ENCODE measurements around the gene ADPRS. TPM values are rescaled to one million over a fixed set of nuclear protein-coding genes. Genes with fewer than 3 reads are reported as not detected.

Gene ADPRS
- total RNA-seq, 1 experiment from 2014 or later = 27.8 TPM

- H4K5ac ChIP-seq (ENCODE audit: insufficient read length, low read depth, low read length) = no peak overlapping the region
- Mint-ChIP-seq H3K27ac (no peak overlapping the region; a peak in 1 of 7 replicates), H3K9me3 (no peaks in the 10 kb centered on the region; a peak in 1 of 5 replicates), H3K4me1 (peaks cover 12 to 19% of the 10 kb centered on the region in 2 experiments), H3K4me3 (no peak overlapping the region), H3K27me3 (ENCODE audit: low read depth) (peaks cover 26% of the 10 kb centered on the region), H3K36me3 (ENCODE audit: insufficient read depth in 1 of 3, low read depth in 3 of 3) (no peaks in the 10 kb centered on the region)
- H3K4me1 ChIP-seq (ENCODE audit: insufficient read depth, low read length) = peaks cover 2% of the 10 kb centered on the region; the same call in 1 of the 2 replicates
- H2BK120ac ChIP-seq (ENCODE audit: low read depth, low read length, poor library complexity, severe bottlenecking) = no peak overlapping the region
- no peaks in the 10 kb centered on the region for H3K79me2 ChIP-seq (ENCODE audit: insufficient read depth, low read length)
- no peak overlapping the region for H2AFZ ChIP-seq (ENCODE audit: low read length)
- WGBS (ENCODE audit: extremely low coverage, insufficient read length, low lambda C conversion rate) = no CpG with 5 or more reads among the region's 3 CpGs
- H3T11ph ChIP-seq (ENCODE audit: low read length) = no peak overlapping the region
- no peak overlapping the region for H4K91ac ChIP-seq (ENCODE audit: insufficient read length, low read depth, low read length)
- H4K8ac ChIP-seq (replicated peaks; ENCODE audit: insufficient read length, low read depth, low read length) = no peak overlapping the region
- DNase-seq = no peak
- H3K27ac ChIP-seq (ENCODE audit: insufficient read length, low read depth, low read length) = no peak overlapping the region
- H3K4me2 ChIP-seq (ENCODE audit: insufficient read depth, insufficient read length, low read length) = no peak overlapping the region
- H3K9me3 ChIP-seq (ENCODE audit: control insufficient read depth, low read depth, low read length) = no peaks in the 10 kb centered on the region
- no peak overlapping the region for H3K18ac ChIP-seq (ENCODE audit: insufficient read length, low read depth, low read length)
- H3K9ac ChIP-seq (ENCODE audit: extremely low read depth, insufficient read length, low read length) = no peak overlapping the region
- no peaks in the 10 kb centered on the region for H4K20me1 ChIP-seq (ENCODE audit: control insufficient read depth, insufficient read depth, insufficient read length)
- H2AK5ac ChIP-seq (ENCODE audit: insufficient read length, low read length) = no peak overlapping the region
- no peak overlapping the region for H2BK15ac ChIP-seq (ENCODE audit: low read depth, low read length)
- H2BK5ac ChIP-seq (ENCODE audit: insufficient read length, low read length) = no peak overlapping the region
- no peaks in the 10 kb centered on the region for H3K79me1 ChIP-seq (ENCODE audit: insufficient read depth, low read depth, low read length, poor library complexity, severe bottlenecking)
- H3K23me2 ChIP-seq (ENCODE audit: insufficient read length, low read depth, low read length, poor library complexity, severe bottlenecking) = peaks cover 2% of the 10 kb centered on the region
- H2BK12ac ChIP-seq (ENCODE audit: insufficient read length, low read depth, low read length) = no peak overlapping the region
- H3K56ac ChIP-seq (ENCODE audit: insufficient read length, low read depth, low read length) = no peak overlapping the region
- no peak overlapping the region for H2BK20ac ChIP-seq (ENCODE audit: low read depth, low read length, poor library complexity, severe bottlenecking)
- peaks cover 12% of the 10 kb centered on the region; the same call in 1 of the 2 replicates for H3K27me3 ChIP-seq (ENCODE audit: insufficient read depth, low read length)
- H3K4ac ChIP-seq (ENCODE audit: low read depth, low read length) = no peak overlapping the region
- no peak for TF ChIP-seq CTCF (conservative IDR thresholded peaks at IDR 0.05)
- H3K23ac ChIP-seq (ENCODE audit: insufficient read length, low read depth, low read length) = no peak overlapping the region
- no peak overlapping the region for H3K14ac ChIP-seq (ENCODE audit: insufficient read depth, low read length)
Measured at GRCh38 chr1:36128905-36129206, 40.2 kb downstream of the ADPRS start.
